ENCODE data around the gene STK36.

DNA sequence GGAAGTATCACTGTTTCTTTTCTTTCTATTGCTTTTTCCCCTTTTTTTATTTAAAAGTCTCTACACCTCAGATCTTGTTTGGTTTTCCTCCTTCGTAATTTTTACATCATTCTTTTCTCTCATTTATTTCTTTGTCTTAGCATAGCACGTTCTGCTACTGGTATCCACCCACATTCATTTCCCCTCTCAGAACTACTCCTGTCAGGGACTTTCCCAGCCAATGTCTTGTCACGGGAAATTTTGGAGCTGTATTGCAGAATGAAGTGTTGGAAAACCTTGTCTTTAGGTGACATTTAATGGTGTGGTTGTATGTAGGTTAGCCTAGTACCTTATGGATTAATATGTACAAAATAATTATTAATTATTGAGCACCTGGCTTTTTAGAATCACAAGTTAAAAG, 72.7 kb downstream of the STK36 start:
- TF ChIP-seq ZNF70 (CRISPR knock-in tag; IDR thresholded peaks at IDR 0.05), result no peak
- no peak for TF ChIP-seq ZFP3 (CRISPR knock-in tag; IDR thresholded peaks at IDR 0.05)
- TF ChIP-seq, protein P1, sequence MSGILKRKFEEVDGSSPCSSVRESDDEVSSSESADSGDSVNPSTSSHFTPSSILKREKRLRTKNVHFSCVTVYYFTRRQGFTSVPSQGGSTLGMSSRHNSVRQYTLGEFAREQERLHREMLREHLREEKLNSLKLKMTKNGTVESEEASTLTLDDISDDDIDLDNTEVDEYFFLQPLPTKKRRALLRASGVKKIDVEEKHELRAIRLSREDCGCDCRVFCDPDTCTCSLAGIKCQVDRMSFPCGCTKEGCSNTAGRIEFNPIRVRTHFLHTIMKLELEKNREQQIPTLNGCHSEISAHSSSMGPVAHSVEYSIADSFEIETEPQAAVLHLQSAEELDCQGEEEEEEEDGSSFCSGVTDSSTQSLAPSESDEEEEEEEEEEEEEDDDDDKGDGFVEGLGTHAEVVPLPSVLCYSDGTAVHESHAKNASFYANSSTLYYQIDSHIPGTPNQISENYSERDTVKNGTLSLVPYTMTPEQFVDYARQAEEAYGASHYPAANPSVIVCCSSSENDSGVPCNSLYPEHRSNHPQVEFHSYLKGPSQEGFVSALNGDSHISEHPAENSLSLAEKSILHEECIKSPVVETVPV (CRISPR knock-in tag; IDR thresholded peaks at IDR 0.05), result no peak
- no peak for TF ChIP-seq GLIS3 (CRISPR knock-in tag; IDR thresholded peaks at IDR 0.05)
- TF ChIP-seq, protein P2, sequence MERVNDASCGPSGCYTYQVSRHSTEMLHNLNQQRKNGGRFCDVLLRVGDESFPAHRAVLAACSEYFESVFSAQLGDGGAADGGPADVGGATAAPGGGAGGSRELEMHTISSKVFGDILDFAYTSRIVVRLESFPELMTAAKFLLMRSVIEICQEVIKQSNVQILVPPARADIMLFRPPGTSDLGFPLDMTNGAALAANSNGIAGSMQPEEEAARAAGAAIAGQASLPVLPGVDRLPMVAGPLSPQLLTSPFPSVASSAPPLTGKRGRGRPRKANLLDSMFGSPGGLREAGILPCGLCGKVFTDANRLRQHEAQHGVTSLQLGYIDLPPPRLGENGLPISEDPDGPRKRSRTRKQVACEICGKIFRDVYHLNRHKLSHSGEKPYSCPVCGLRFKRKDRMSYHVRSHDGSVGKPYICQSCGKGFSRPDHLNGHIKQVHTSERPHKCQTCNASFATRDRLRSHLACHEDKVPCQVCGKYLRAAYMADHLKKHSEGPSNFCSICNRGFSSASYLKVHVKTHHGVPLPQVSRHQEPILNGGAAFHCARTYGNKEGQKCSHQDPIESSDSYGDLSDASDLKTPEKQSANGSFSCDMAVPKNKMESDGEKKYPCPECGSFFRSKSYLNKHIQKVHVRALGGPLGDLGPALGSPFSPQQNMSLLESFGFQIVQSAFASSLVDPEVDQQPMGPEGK (CRISPR knock-in tag; IDR thresholded peaks at IDR 0.05; ENCODE audit: borderline replicate concordance), result no peak
- TF ChIP-seq, protein P3, sequence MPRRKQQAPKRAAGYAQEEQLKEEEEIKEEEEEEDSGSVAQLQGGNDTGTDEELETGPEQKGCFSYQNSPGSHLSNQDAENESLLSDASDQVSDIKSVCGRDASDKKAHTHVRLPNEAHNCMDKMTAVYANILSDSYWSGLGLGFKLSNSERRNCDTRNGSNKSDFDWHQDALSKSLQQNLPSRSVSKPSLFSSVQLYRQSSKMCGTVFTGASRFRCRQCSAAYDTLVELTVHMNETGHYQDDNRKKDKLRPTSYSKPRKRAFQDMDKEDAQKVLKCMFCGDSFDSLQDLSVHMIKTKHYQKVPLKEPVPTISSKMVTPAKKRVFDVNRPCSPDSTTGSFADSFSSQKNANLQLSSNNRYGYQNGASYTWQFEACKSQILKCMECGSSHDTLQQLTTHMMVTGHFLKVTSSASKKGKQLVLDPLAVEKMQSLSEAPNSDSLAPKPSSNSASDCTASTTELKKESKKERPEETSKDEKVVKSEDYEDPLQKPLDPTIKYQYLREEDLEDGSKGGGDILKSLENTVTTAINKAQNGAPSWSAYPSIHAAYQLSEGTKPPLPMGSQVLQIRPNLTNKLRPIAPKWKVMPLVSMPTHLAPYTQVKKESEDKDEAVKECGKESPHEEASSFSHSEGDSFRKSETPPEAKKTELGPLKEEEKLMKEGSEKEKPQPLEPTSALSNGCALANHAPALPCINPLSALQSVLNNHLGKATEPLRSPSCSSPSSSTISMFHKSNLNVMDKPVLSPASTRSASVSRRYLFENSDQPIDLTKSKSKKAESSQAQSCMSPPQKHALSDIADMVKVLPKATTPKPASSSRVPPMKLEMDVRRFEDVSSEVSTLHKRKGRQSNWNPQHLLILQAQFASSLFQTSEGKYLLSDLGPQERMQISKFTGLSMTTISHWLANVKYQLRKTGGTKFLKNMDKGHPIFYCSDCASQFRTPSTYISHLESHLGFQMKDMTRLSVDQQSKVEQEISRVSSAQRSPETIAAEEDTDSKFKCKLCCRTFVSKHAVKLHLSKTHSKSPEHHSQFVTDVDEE (CRISPR knock-in tag; IDR thresholded peaks at IDR 0.05), result no peak
- TF ChIP-seq ISL1 (CRISPR knock-in tag; IDR thresholded peaks at IDR 0.05), result no peak
- TF ChIP-seq TCF4 (CRISPR knock-in tag; IDR thresholded peaks at IDR 0.05; ENCODE audit: borderline replicate concordance), result no peak
- TF ChIP-seq, protein P4, sequence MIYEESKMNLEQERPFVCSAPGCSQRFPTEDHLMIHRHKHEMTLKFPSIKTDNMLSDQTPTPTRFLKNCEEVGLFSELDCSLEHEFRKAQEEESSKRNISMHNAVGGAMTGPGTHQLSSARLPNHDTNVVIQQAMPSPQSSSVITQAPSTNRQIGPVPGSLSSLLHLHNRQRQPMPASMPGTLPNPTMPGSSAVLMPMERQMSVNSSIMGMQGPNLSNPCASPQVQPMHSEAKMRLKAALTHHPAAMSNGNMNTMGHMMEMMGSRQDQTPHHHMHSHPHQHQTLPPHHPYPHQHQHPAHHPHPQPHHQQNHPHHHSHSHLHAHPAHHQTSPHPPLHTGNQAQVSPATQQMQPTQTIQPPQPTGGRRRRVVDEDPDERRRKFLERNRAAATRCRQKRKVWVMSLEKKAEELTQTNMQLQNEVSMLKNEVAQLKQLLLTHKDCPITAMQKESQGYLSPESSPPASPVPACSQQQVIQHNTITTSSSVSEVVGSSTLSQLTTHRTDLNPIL (CRISPR knock-in tag; IDR thresholded peaks at IDR 0.05; ENCODE audit: low read depth), result no peak
- no peak for TF ChIP-seq ARNTL (CRISPR knock-in tag; IDR thresholded peaks at IDR 0.05; ENCODE audit: borderline replicate concordance, low read depth)
